ENCODE results near the gene ENPP3. TPM values are rescaled to one million over a fixed set of nuclear protein-coding genes. Genes with fewer than 3 reads are reported as not detected.

The ENPP3 gene
- total and polyA plus RNA-seq, 12 donors, result 0.07 to 0.33 (median 0.15) TPM; not detected in 3

- Histone ChIP-seq H3K27ac (no peak overlapping the region), H3K36me3 (peaks cover 0 to 21% (median 6%) of the 10 kb centered on the region in 9 donors)
Observed at GRCh38 chr6:131629651-131630050, 7.5 kb upstream of the ENPP3 start.

GRCh38 chr6:131631625-131632289 is 5.3 kb upstream of the ENPP3 start:
- TF ChIP-seq CTCF (IDR thresholded peaks at IDR 0.05), result no peak
- no peak for ATAC-seq
- Histone ChIP-seq H3K4me3 (no peak overlapping the region), H3K4me1 (peaks cover 0 to 20% (median 13%) of the 10 kb centered on the region in 9 donors), H3K27ac (no peak overlapping the region), H3K27me3 (no peaks in the 10 kb centered on the region), H3K36me3 (peaks cover 0 to under 1% (median 0%) of the 10 kb centered on the region in 9 donors), H3K9me3 (no peaks in the 10 kb centered on the region)
- intact Hi-C loops (cut with DNase I), result no loop called here
- 86 to 88% methylated on average over 3 of the region's 3 CpGs for WGBS, 2 donors
- DNase-seq, result no peak

More at GRCh38 chr6:131629651-131630050, 7.5 kb upstream of the ENPP3 start:
- H3K27me3 ChIP-seq, result no peaks in the 10 kb centered on the region
- DNase-seq, result no peak
- no peaks in the 10 kb centered on the region for H3K9me3 ChIP-seq
- intact Hi-C loops (cut with DNase I), result loop anchor here in 1 of 10 donors (10.0 kb wide), 2 partner anchors 445 to 745 kb away; no protein-coding TSS in a partner anchor
- 84 to 86% methylated on average over 2 of the region's 2 CpGs for WGBS, 2 donors
- TF ChIP-seq CTCF (IDR thresholded peaks at IDR 0.05), result no peak
- H3K4me1 ChIP-seq, result peaks cover 0 to 26% (median 16%) of the 10 kb centered on the region in 9 donors
- no peak for ATAC-seq
- no peak overlapping the region for H3K4me3 ChIP-seq

- Histone ChIP-seq H3K36me3 (no peaks in the 10 kb centered on the region), H3K27ac (no peak overlapping the region), H3K4me1 (no peaks in the 10 kb centered on the region), H3K4me3 (no peak overlapping the region), H3K27me3 (no peaks in the 10 kb centered on the region), H3K9me3 (no peaks in the 10 kb centered on the region)
- intact Hi-C loops (cut with DNase I), result no loop called here
- WGBS, 2 donors, result 76 to 77% methylated on average over 11 of the region's 11 CpGs
- ATAC-seq (no peak), DNase-seq (no peak)
- no peak for TF ChIP-seq CTCF (IDR thresholded peaks at IDR 0.05)
Observed at GRCh38 chr6:131635384-131636340, 1.4 kb upstream of the ENPP3 start.

- no peaks in the 10 kb centered on the region for H3K36me3 ChIP-seq
- H3K4me1 ChIP-seq, result no peaks in the 10 kb centered on the region
- H3K27ac ChIP-seq, result no peak overlapping the region
- no peak overlapping the region for H3K4me3 ChIP-seq
- TF ChIP-seq CTCF (IDR thresholded peaks at IDR 0.05), result no peak
- no peak for ATAC-seq
- no peak for DNase-seq
- intact Hi-C loops (cut with DNase I), result no loop called here
- H3K9me3 ChIP-seq, result no peaks in the 10 kb centered on the region
- H3K27me3 ChIP-seq, result no peaks in the 10 kb centered on the region
- 78 to 81% methylated on average over 2 of the region's 2 CpGs for WGBS, 2 donors
Observed at GRCh38 chr6:131638013-131638412, 911 bp downstream of the ENPP3 start.
